Caki2 (cell line): Measurements from ENCODE around the gene PLD1. TPM values are rescaled to one million over a fixed set of nuclear protein-coding genes. Genes with fewer than 3 reads are reported as not detected.

Experiments used
- DNase-seq: peaks from one replicate; pipeline ENCODE4 v3.0.0-alpha.2; 2015; ENCODE audit warnings: low read depth
- in situ Hi-C: cut with HindIII; loops from 2 replicates; pipeline ENCODE4 v1.10.0; 2016; ENCODE audit warnings: low sequenced_read_pairs, low pct_unique_long_range_greater_than_20kb, mixed read lengths
- total RNA-seq: library from RNA; depleted of rRNA; stranded (reverse); fragments of >200 nt; shearing (Covaris generic); gene quantifications from 2 replicates; pipeline ENCODE4 v1.2.3, GENCODE V29; 2014; ENCODE audit warnings: low replicate concordance

Gene PLD1
- total RNA-seq, 1 experiment from 2014 or later = 6.4 TPM

- no peak for DNase-seq
- in situ Hi-C loops = no loop called here
These were observed 68.9 kb downstream of the PLD1 start for GRCh38 chr3:171741377-171741776.

- DNase-seq = no peak
- in situ Hi-C loops = loop anchor here (5.0 kb wide), 1 partner anchor 36 kb away; no protein-coding TSS in a partner anchor
These were observed 73.7 kb downstream of the PLD1 start for GRCh38 chr3:171736556-171736955.

- in situ Hi-C loops = no loop called here
- DNase-seq = no peak
These were observed 76.7 kb downstream of the PLD1 start for GRCh38 chr3:171733561-171733960.

GRCh38 chr3:171732756-171733155 lies 77.5 kb downstream of the PLD1 start:
- in situ Hi-C loops = no loop called here
- no peak for DNase-seq

- in situ Hi-C loops = no loop called here
- DNase-seq = no peak
These were observed 78.6 kb downstream of the PLD1 start for GRCh38 chr3:171731691-171732090.

GRCh38 chr3:171729452-171730334 lies 80.6 kb downstream of the PLD1 start:
- in situ Hi-C loops = no loop called here
- DNase-seq = no peak

- no peak for DNase-seq
- in situ Hi-C loops = no loop called here
These were observed 83.0 kb downstream of the PLD1 start for GRCh38 chr3:171727288-171727687.

- no peak for DNase-seq
- in situ Hi-C loops = no loop called here
These were observed 91.6 kb downstream of the PLD1 start for GRCh38 chr3:171718493-171719185.

- in situ Hi-C loops = no loop called here
- no peak for DNase-seq
These were observed 95.1 kb downstream of the PLD1 start for GRCh38 chr3:171715155-171715554.

- peak; percentile 35 for DNase-seq
- in situ Hi-C loops = no loop called here
These were observed 97.9 kb downstream of the PLD1 start for GRCh38 chr3:171712171-171712938.

- in situ Hi-C loops = no loop called here
- DNase-seq = no peak
These were observed 98.7 kb downstream of the PLD1 start for GRCh38 chr3:171711461-171712170.

- DNase-seq = no peak
- in situ Hi-C loops = no loop called here
These were observed 99.9 kb downstream of the PLD1 start for GRCh38 chr3:171710359-171710758.

GRCh38 chr3:171704814-171705213 lies 105.5 kb downstream of the PLD1 start:
- in situ Hi-C loops = no loop called here
- no peak for DNase-seq

- in situ Hi-C loops = no loop called here
- no peak for DNase-seq
These were observed 106.3 kb downstream of the PLD1 start for GRCh38 chr3:171704002-171704401.

- DNase-seq = no peak
- in situ Hi-C loops = no loop called here
These were observed 107.1 kb downstream of the PLD1 start for GRCh38 chr3:171703144-171703543.

GRCh38 chr3:171700653-171701052 lies 109.6 kb downstream of the PLD1 start:
- in situ Hi-C loops = no loop called here
- DNase-seq = no peak

- in situ Hi-C loops = no loop called here
- no peak for DNase-seq
These were observed 110.1 kb downstream of the PLD1 start for GRCh38 chr3:171700157-171700556.

- in situ Hi-C loops = no loop called here
- no peak for DNase-seq
These were observed 110.7 kb downstream of the PLD1 start for GRCh38 chr3:171699601-171700000.
